Measurements from ENCODE around the gene RPTOR.

DNA sequence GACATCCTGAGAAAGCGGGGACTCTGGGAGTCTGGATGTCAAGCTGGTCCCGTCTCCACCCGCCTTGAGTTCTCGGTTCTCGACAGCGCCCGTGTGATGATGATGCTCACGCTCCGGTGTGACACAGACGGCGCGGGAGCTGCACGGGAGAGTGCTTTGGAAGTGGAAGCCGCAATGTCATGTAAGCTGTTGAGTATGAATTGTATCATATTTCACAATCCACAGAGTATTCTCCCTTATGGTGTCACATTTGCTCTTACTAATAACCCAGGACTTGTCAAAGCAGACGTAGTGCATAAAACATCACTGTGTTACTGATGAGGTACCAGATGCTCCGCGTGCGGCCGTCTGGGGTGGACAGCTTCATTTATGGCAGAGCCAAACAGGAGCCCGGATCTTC is 229.5 kb downstream of the RPTOR start:
- TF ChIP-seq POLR2A (IDR thresholded peaks at IDR 0.05; ENCODE audit: low read length), result no peak
- TF ChIP-seq GATA1 (IDR thresholded peaks at IDR 0.05; ENCODE audit: low read depth, low read length), result no peak

Data from erythroblast (primary cell).